Measurements from ENCODE around the gene VAC14.

GRCh38 chr16:70726892-70727361, 74.0 kb downstream of the VAC14 start:
- TF ChIP-seq CTCF (IDR thresholded peaks at IDR 0.05) = no peak
- no peak for TF ChIP-seq POLR2A (IDR thresholded peaks at IDR 0.05)

Data from esophagus squamous epithelium (tissue), 4 donors.